OCI-LY1 (cell line): ENCODE results near the gene MRPL23.

ENCODE experiments used
- H2AFZ ChIP-seq: fragments of 200-600 bp; sonication (generic), shearing (Covaris generic); 2 replicates; pipeline ENCODE4 v1.6.0; 2014; ENCODE audit warnings: antibody characterized with exemption, mild to moderate bottlenecking, low read length
- H3F3A ChIP-seq: fragments of 200-600 bp; sonication (generic), shearing (Covaris generic); 2 replicates; pipeline ENCODE4 v1.6.0; 2014; ENCODE audit warnings: mild to moderate bottlenecking, antibody characterized with exemption, low read length, moderate library complexity; ENCODE audit not compliant: insufficient read depth
- H3K27ac ChIP-seq: fragments of 200-600 bp; sonication (generic); 2 replicates; pipeline ENCODE4 v1.5.1; 2014; ENCODE audit warnings: low read length, mixed run types, mild to moderate bottlenecking, low read depth; ENCODE audit not compliant: poor library complexity, severe bottlenecking
- H3K27me3 ChIP-seq: fragments of 200-600 bp; sonication (generic); 2 replicates; pipeline ENCODE4 v1.6.0; 2014; ENCODE audit warnings: antibody characterized with exemption, mild to moderate bottlenecking, low read length, moderate library complexity; ENCODE audit not compliant: insufficient read depth
- H3K36me3 ChIP-seq: fragments of 200-600 bp; sonication (generic); 2 replicates; pipeline ENCODE4 v1.6.1; 2014; ENCODE audit warnings: mild to moderate bottlenecking, antibody characterized with exemption, low read length, moderate library complexity, mixed read lengths; ENCODE audit not compliant: insufficient read depth
- H3K4me1 ChIP-seq: fragments of 200-600 bp; sonication (generic); 2 replicates; pipeline ENCODE4 v1.5.1; 2014; ENCODE audit warnings: mild to moderate bottlenecking, low read length, moderate library complexity; ENCODE audit not compliant: insufficient read depth, severe bottlenecking
- H3K4me2 ChIP-seq: fragments of 200-600 bp; sonication (generic), shearing (Covaris generic); 2 replicates; pipeline ENCODE4 v1.6.1; 2014; ENCODE audit warnings: low read length
- H3K4me3 ChIP-seq: fragments of 200-600 bp; sonication (generic); 2 replicates; pipeline ENCODE4 v1.5.1; 2014; ENCODE audit warnings: low read length, low read depth, mild to moderate bottlenecking, mixed read lengths; ENCODE audit not compliant: poor library complexity, severe bottlenecking
- H3K79me2 ChIP-seq: fragments of 200-600 bp; shearing (Covaris generic); 2 replicates; pipeline ENCODE4 v1.6.1; 2016; ENCODE audit warnings: mixed run types, low read length, mixed read lengths; ENCODE audit not compliant: insufficient read depth
- H3K9ac ChIP-seq: fragments of 200-600 bp; sonication (generic), shearing (Covaris generic); 2 replicates; pipeline ENCODE4 v1.6.1; 2014; ENCODE audit warnings: mild to moderate bottlenecking, low read length, mixed read lengths
- H3K9me2 ChIP-seq: fragments of 200-600 bp; sonication (generic), shearing (Covaris generic); 2 replicates; pipeline ENCODE4 v1.6.1; 2014; ENCODE audit warnings: low read depth, mild to moderate bottlenecking, low read length, mixed read lengths
- H3K9me3 ChIP-seq: fragments of 200-600 bp; shearing (Covaris generic); 2 replicates; pipeline ENCODE4 v1.6.1; 2014; ENCODE audit warnings: low read length, mixed read lengths
- H4K20me1 ChIP-seq: fragments of 200-600 bp; sonication (generic), shearing (Covaris generic); 2 replicates; pipeline ENCODE4 v1.6.0; 2016; ENCODE audit warnings: mild to moderate bottlenecking, low read length; ENCODE audit not compliant: insufficient read depth
- EZH2 ChIP-seq: fragments of 200-600 bp; sonication (generic), shearing (Covaris generic); IDR thresholded peaks from 2 replicates; pipeline ENCODE4 v1.8.0; 2017; ENCODE audit warnings: borderline replicate concordance, mixed run types, mild to moderate bottlenecking, antibody characterized with exemption, low read length, moderate library complexity, mixed read lengths
- TF ChIP-seq, protein P1 (sequence below): fragments of 200-600 bp; sonication (generic), shearing (Covaris generic); IDR thresholded peaks from 2 replicates; pipeline ENCODE4 v1.5.1; 2017; ENCODE audit warnings: mild to moderate bottlenecking, antibody characterized with exemption, low read length, moderate library complexity, mixed read lengths

The MRPL23 gene

DNA sequence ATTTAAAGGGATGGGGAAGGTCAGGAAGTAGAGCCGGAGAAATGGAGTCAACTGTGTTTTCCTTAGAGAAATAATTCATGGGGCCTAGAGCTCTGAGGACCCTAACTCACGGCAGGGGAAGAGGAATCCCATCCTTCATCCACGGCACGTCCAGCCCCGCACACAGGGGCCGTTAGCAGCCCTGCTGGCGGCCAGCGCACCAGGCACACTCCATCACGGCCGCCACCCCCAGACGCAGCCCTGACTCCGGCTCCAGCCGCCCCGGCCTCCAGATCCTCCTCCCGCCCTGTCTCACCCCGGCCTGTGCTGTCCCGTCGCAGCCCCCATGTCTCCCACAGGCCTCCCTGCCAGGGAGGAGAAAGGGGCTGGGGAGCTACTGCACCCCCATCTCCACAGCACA lies 11.2 kb downstream of the MRPL23 start:
- no peak overlapping the region for H3K9ac ChIP-seq
- H3K4me1 ChIP-seq: no peaks in the 10 kb centered on the region
- H3K9me2 ChIP-seq: no peaks in the 10 kb centered on the region
- H3K36me3 ChIP-seq: no peaks in the 10 kb centered on the region
- H3F3A ChIP-seq: no peaks in the 10 kb centered on the region
- H3K4me3 ChIP-seq: no peak overlapping the region
- no peaks in the 10 kb centered on the region for H3K79me2 ChIP-seq
- TF ChIP-seq, protein P1, sequence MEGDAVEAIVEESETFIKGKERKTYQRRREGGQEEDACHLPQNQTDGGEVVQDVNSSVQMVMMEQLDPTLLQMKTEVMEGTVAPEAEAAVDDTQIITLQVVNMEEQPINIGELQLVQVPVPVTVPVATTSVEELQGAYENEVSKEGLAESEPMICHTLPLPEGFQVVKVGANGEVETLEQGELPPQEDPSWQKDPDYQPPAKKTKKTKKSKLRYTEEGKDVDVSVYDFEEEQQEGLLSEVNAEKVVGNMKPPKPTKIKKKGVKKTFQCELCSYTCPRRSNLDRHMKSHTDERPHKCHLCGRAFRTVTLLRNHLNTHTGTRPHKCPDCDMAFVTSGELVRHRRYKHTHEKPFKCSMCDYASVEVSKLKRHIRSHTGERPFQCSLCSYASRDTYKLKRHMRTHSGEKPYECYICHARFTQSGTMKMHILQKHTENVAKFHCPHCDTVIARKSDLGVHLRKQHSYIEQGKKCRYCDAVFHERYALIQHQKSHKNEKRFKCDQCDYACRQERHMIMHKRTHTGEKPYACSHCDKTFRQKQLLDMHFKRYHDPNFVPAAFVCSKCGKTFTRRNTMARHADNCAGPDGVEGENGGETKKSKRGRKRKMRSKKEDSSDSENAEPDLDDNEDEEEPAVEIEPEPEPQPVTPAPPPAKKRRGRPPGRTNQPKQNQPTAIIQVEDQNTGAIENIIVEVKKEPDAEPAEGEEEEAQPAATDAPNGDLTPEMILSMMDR: no peak
- no peak for TF ChIP-seq EZH2
- H3K27me3 ChIP-seq: no peaks in the 10 kb centered on the region
- no peaks in the 10 kb centered on the region for H3K9me3 ChIP-seq
- no peaks in the 10 kb centered on the region for H4K20me1 ChIP-seq
- H3K27ac ChIP-seq: no peak overlapping the region
- no peak overlapping the region for H2AFZ ChIP-seq
- H3K4me2 ChIP-seq: no peak overlapping the region

GRCh38 chr11:1959786-1960185 lies 12.7 kb downstream of the MRPL23 start:
- Histone ChIP-seq H3K79me2 (no peaks in the 10 kb centered on the region), H3K36me3 (no peaks in the 10 kb centered on the region), H3F3A (no peaks in the 10 kb centered on the region), H3K4me3 (no peak overlapping the region), H3K27me3 (no peaks in the 10 kb centered on the region), H3K27ac (no peak overlapping the region), H4K20me1 (no peaks in the 10 kb centered on the region), H2AFZ (no peak overlapping the region), H3K9ac (no peak overlapping the region), H3K9me2 (no peaks in the 10 kb centered on the region), H3K4me2 (no peak overlapping the region), H3K4me1 (no peaks in the 10 kb centered on the region), H3K9me3 (no peaks in the 10 kb centered on the region)
- TF ChIP-seq EZH2: no peak
- TF ChIP-seq, protein P1: no peak

- Histone ChIP-seq H3K27ac (no peak overlapping the region), H3K27me3 (no peaks in the 10 kb centered on the region), H3K79me2 (no peaks in the 10 kb centered on the region), H3K9me2 (no peaks in the 10 kb centered on the region), H3K36me3 (no peaks in the 10 kb centered on the region), H4K20me1 (no peaks in the 10 kb centered on the region), H3K9me3 (no peaks in the 10 kb centered on the region), H3F3A (no peaks in the 10 kb centered on the region), H3K4me2 (no peak overlapping the region), H2AFZ (no peak overlapping the region), H3K4me3 (no peak overlapping the region), H3K4me1 (no peaks in the 10 kb centered on the region), H3K9ac (no peak overlapping the region)
- TF ChIP-seq, protein P1: no peak
- TF ChIP-seq EZH2: no peak
Measured at GRCh38 chr11:1963864-1964263, 16.7 kb downstream of the MRPL23 start.
